Neuron (in vitro differentiated cells): ENCODE measurements around the gene SDK1.
"Not testable (repeated sequence)": the region's sequence is repeated elsewhere in the genome, so short reads cannot be mapped to it uniquely, and the experiment has no call there.

Source experiments
- H2AFZ ChIP-seq: one replicate; pipeline ENCODE4 v1.6.1; 2013; ENCODE audit warnings: low read depth, mild to moderate bottlenecking, inconsistent platforms, low read length, moderate library complexity
- H3K27me3 ChIP-seq: one replicate; pipeline ENCODE4 v1.6.1; 2013; ENCODE audit warnings: low read length; ENCODE audit not compliant: insufficient read depth
- H3K36me3 ChIP-seq: one replicate; pipeline ENCODE4 v1.6.1; 2013; ENCODE audit warnings: low read length; ENCODE audit not compliant: insufficient read depth
- H3K4me1 ChIP-seq: one replicate; pipeline ENCODE4 v1.6.1; 2013; ENCODE audit warnings: low read length; ENCODE audit not compliant: insufficient read depth
- H3K4me3 ChIP-seq: 2 replicates; pipeline ENCODE4 v1.5.1; 2013; ENCODE audit warnings: mild to moderate bottlenecking, low read length, moderate library complexity
- H3K9me3 ChIP-seq: one replicate; pipeline ENCODE4 v1.6.1; 2013; ENCODE audit warnings: low read length

Gene SDK1

GRCh38 chr7:3682028-3682710 lies 381.1 kb downstream of the SDK1 start:
- no peak overlapping the region for H2AFZ ChIP-seq
- H3K27me3 ChIP-seq, result no peaks in the 10 kb centered on the region
- H3K4me1 ChIP-seq, result no peaks in the 10 kb centered on the region
- H3K4me3 ChIP-seq, result no peak overlapping the region
- H3K36me3 ChIP-seq, result no peaks in the 10 kb centered on the region
- no peaks in the 10 kb centered on the region for H3K9me3 ChIP-seq

- Histone ChIP-seq H3K27me3 (no peaks in the 10 kb centered on the region), H3K9me3 (peaks cover 4% of the 10 kb centered on the region), H3K4me1 (no peaks in the 10 kb centered on the region), H3K4me3 (no peak overlapping the region), H2AFZ (no peak overlapping the region), H3K36me3 (no peaks in the 10 kb centered on the region)
These were observed 382.8 kb downstream of the SDK1 start for GRCh38 chr7:3683546-3684539.

GRCh38 chr7:3688071-3688470 lies 387.0 kb downstream of the SDK1 start:
- H2AFZ ChIP-seq, result no peak overlapping the region
- H3K4me1 ChIP-seq, result peaks cover 11% of the 10 kb centered on the region
- no peaks in the 10 kb centered on the region for H3K27me3 ChIP-seq
- no peaks in the 10 kb centered on the region for H3K36me3 ChIP-seq
- no peak overlapping the region for H3K4me3 ChIP-seq
- peaks cover 6% of the 10 kb centered on the region for H3K9me3 ChIP-seq

- H3K9me3 ChIP-seq, result peaks cover 6% of the 10 kb centered on the region
- peaks cover 11% of the 10 kb centered on the region for H3K4me1 ChIP-seq
- no peak overlapping the region for H2AFZ ChIP-seq
- no peaks in the 10 kb centered on the region for H3K36me3 ChIP-seq
- no peaks in the 10 kb centered on the region for H3K27me3 ChIP-seq
- no peak overlapping the region for H3K4me3 ChIP-seq
These were observed 387.8 kb downstream of the SDK1 start for GRCh38 chr7:3688842-3689241.

- H3K4me3 ChIP-seq, result no peak overlapping the region
- peaks cover 6% of the 10 kb centered on the region for H3K9me3 ChIP-seq
- H3K4me1 ChIP-seq, result peaks cover 11% of the 10 kb centered on the region
- H2AFZ ChIP-seq, result no peak overlapping the region
- no peaks in the 10 kb centered on the region for H3K36me3 ChIP-seq
- H3K27me3 ChIP-seq, result no peaks in the 10 kb centered on the region
These were observed 390.6 kb downstream of the SDK1 start for GRCh38 chr7:3691478-3692158.

GRCh38 chr7:3695602-3696001 lies 394.6 kb downstream of the SDK1 start:
- Histone ChIP-seq H3K4me1 (peaks cover 11% of the 10 kb centered on the region), H2AFZ (no peak overlapping the region), H3K36me3 (no peaks in the 10 kb centered on the region), H3K4me3 (no peak overlapping the region), H3K27me3 (no peaks in the 10 kb centered on the region), H3K9me3 (no peaks in the 10 kb centered on the region)

GRCh38 chr7:3696113-3696512 lies 395.1 kb downstream of the SDK1 start:
- H3K4me3 ChIP-seq, result no peak overlapping the region
- no peak overlapping the region for H2AFZ ChIP-seq
- H3K4me1 ChIP-seq, result peaks cover 11% of the 10 kb centered on the region
- no peaks in the 10 kb centered on the region for H3K27me3 ChIP-seq
- H3K9me3 ChIP-seq, result no peaks in the 10 kb centered on the region
- H3K36me3 ChIP-seq, result no peaks in the 10 kb centered on the region

- no peaks in the 10 kb centered on the region for H3K4me1 ChIP-seq
- H3K27me3 ChIP-seq, result no peaks in the 10 kb centered on the region
- no peak overlapping the region for H3K4me3 ChIP-seq
- no peaks in the 10 kb centered on the region for H3K36me3 ChIP-seq
- no peak overlapping the region for H2AFZ ChIP-seq
- H3K9me3 ChIP-seq, result no peaks in the 10 kb centered on the region
These were observed 396.4 kb downstream of the SDK1 start for GRCh38 chr7:3697472-3697871.

- Histone ChIP-seq H3K36me3 (no peaks in the 10 kb centered on the region), H3K27me3 (no peaks in the 10 kb centered on the region), H3K4me3 (no peak overlapping the region), H3K9me3 (peaks cover 3% of the 10 kb centered on the region), H2AFZ (no peak overlapping the region), H3K4me1 (no peaks in the 10 kb centered on the region)
These were observed 404.2 kb downstream of the SDK1 start for GRCh38 chr7:3705258-3705657.

GRCh38 chr7:3706091-3706490 lies 405.0 kb downstream of the SDK1 start:
- H3K4me3 ChIP-seq, H3K4me1 ChIP-seq, H3K36me3 ChIP-seq, H3K9me3 ChIP-seq, H2AFZ ChIP-seq, H3K27me3 ChIP-seq: not testable (repeated sequence)

- Histone ChIP-seq H3K4me3 (no peak overlapping the region), H3K27me3 (no peaks in the 10 kb centered on the region), H3K36me3 (no peaks in the 10 kb centered on the region), H3K4me1 (no peaks in the 10 kb centered on the region), H2AFZ (no peak overlapping the region), H3K9me3 (peaks cover 5% of the 10 kb centered on the region)
These were observed 409.1 kb downstream of the SDK1 start for GRCh38 chr7:3710122-3710521.

- H3K4me1 ChIP-seq, result no peaks in the 10 kb centered on the region
- H3K36me3 ChIP-seq, result no peaks in the 10 kb centered on the region
- no peaks in the 10 kb centered on the region for H3K27me3 ChIP-seq
- no peak overlapping the region for H3K4me3 ChIP-seq
- H3K9me3 ChIP-seq, result peaks cover 5% of the 10 kb centered on the region
- H2AFZ ChIP-seq, result no peak overlapping the region
These were observed 409.5 kb downstream of the SDK1 start for GRCh38 chr7:3710531-3710930.

- Histone ChIP-seq H3K4me3 (no peak overlapping the region), H3K4me1 (no peaks in the 10 kb centered on the region), H3K27me3 (no peaks in the 10 kb centered on the region), H3K36me3 (no peaks in the 10 kb centered on the region), H2AFZ (no peak overlapping the region), H3K9me3 (peaks cover 5% of the 10 kb centered on the region)
These were observed 411.8 kb downstream of the SDK1 start for GRCh38 chr7:3712841-3713240.
